Small intestine (tissue), 7 donors: ENCODE data around the gene AIG1. TPM values are rescaled to one million over a fixed set of nuclear protein-coding genes. Genes with fewer than 3 reads are reported as not detected.

Experiments
- DNase-seq, 2 donors: peaks; one replicate each; pipeline versions ENCODE4 v3.0.0 to v3.0.0-alpha.2; 2013
- FAIRE-seq: peaks from 2 replicates; lab custom pipeline; 2012; peaks lifted over from hg19 to GRCh38; lab: Jason Lieb, UNC
- H3K27ac ChIP-seq, 3 donors: one replicate each; pipeline ENCODE4 v1.5.1; 2013; ENCODE audit warnings: low read length in 2 of 3, mild to moderate bottlenecking in 2 of 3, control low read depth in 1 of 3, inconsistent platforms in 1 of 3, low read depth in 1 of 3, moderate library complexity in 1 of 3
- H3K27me3 ChIP-seq, 3 donors: one replicate each; pipeline ENCODE4 v1.6.1; 2013; ENCODE audit warnings: low read length in 3 of 3, inconsistent platforms in 1 of 3; ENCODE audit not compliant: control insufficient read depth in 3 of 3, insufficient read depth in 3 of 3
- H3K36me3 ChIP-seq, 3 donors: one replicate each; pipeline ENCODE4 v1.6.1; 2013; ENCODE audit warnings: low read length in 3 of 3, inconsistent platforms in 1 of 3, low read depth in 1 of 3, mild to moderate bottlenecking in 1 of 3, moderate library complexity in 1 of 3; ENCODE audit not compliant: control insufficient read depth in 3 of 3, insufficient read depth in 2 of 3
- H3K4me1 ChIP-seq, 3 donors: one replicate each; pipeline ENCODE4 v1.6.1; 2013; ENCODE audit warnings: low read length in 2 of 3, inconsistent platforms in 1 of 3, low read depth in 1 of 3, mild to moderate bottlenecking in 1 of 3, moderate library complexity in 1 of 3; ENCODE audit not compliant: control insufficient read depth in 3 of 3, insufficient read depth in 2 of 3
- H3K4me3 ChIP-seq, 3 donors: one replicate each; pipeline ENCODE4 v1.5.1; 2013; ENCODE audit warnings: low read length in 3 of 3, control low read depth in 1 of 3, inconsistent platforms in 1 of 3, low read depth in 1 of 3, mild to moderate bottlenecking in 1 of 3, moderate library complexity in 1 of 3
- H3K9me3 ChIP-seq, 2 donors: one replicate each; pipeline ENCODE4 v1.6.1; 2013; ENCODE audit warnings: low read depth in 1 of 2, low read length in 1 of 2; ENCODE audit not compliant: control insufficient read depth in 2 of 2, insufficient read depth in 1 of 2
- WGBS, 3 donors: extraction: QIAGEN DNeasy Blood & Tissue Kit; methylation state at CpG; one replicate each; pipeline ENCODE4 v1.1.7; 2013; 5-methylcytosine and 5-hydroxymethylcytosine counted together
- polyA plus RNA-seq, 4 donors: library from polyadenylated mRNA; stranded (reverse) in 3 of 4; unstranded in 1 of 4; fragments of 200-250 nt in 3 of 4; fragments of 120-200 nt in 1 of 4; gene quantifications; one replicate each; pipeline versions ENCODE4 v1.2.1 to v1.2.3, GENCODE V29; 2013
- donor health status: healthy with polysubstance abuse.
- donor health status: control.
- donor health status: control.
- donor health status: Bipolar disorder and iron deficiency.
- donor health status: healthy.

Gene AIG1
- polyA plus RNA-seq, 4 donors, result 56.6 to 244 (median 79.0) TPM

DNA sequence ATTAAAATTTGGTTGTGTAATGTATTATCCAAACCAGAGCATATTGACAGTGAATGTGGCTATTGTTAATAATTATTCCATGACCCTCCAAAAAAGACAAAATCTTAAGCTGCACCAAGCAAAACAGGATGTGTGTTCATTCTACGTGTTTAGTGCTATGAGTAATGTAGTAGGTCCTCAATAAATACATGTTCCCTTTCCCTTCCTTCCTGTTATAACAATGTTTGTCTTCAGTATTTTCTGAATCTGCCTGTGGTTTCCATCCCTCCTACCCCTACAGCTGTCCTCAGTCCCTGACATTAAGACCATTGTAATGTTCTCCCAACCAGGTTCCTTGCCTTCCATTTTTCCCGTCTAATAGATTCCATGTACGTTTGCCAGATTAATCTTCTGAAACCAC is 163.8 kb downstream of the AIG1 start:
- Histone ChIP-seq H3K27me3 (no peaks in the 10 kb centered on the region), H3K9me3 (peaks cover 0 to 2% of the 10 kb centered on the region in 2 donors), H3K36me3 (peaks cover 0 to 10% (median 0%) of the 10 kb centered on the region in 3 donors), H3K4me1 (peaks cover 2 to 10% (median 3%) of the 10 kb centered on the region in 3 donors), H3K4me3 (no peak overlapping the region), H3K27ac (peak overlapping the region in 1 of 3 donors; percentile 83)
- WGBS, 3 donors, result 87 to 93% (median 90%) methylated on average over 3 of the region's 3 CpGs
- FAIRE-seq (no peak), DNase-seq (no peak)

DNA sequence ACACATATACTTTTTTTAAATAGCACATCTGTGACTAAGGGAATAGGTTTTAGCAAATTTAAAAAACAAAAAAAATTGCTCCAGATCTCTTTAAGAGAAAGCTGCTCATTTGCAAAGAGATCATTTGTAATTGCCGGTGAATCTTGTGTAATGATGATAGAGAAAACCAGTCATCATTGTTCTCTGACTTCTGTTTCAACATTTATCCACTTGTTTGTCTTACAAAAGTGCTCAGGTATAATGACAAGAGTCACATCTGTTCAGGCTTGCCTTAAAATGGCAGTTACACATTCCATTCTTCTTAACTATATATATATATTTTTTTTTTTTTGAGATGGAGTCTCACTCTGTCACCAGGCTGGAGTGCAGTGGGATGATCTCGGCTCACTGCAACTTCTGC is 165.2 kb downstream of the AIG1 start:
- FAIRE-seq (no peak), DNase-seq (no peak)
- Histone ChIP-seq H3K9me3 (peaks cover 0 to 2% of the 10 kb centered on the region in 2 donors), H3K27ac (no peak overlapping the region), H3K4me3 (no peak overlapping the region), H3K36me3 (peaks cover 0 to 6% (median 0%) of the 10 kb centered on the region in 3 donors), H3K4me1 (peaks cover 2 to 10% (median 3%) of the 10 kb centered on the region in 3 donors), H3K27me3 (no peaks in the 10 kb centered on the region)
- WGBS, 3 donors, result 93 to 97% (median 93%) methylated on average over 2 of the region's 2 CpGs

DNA sequence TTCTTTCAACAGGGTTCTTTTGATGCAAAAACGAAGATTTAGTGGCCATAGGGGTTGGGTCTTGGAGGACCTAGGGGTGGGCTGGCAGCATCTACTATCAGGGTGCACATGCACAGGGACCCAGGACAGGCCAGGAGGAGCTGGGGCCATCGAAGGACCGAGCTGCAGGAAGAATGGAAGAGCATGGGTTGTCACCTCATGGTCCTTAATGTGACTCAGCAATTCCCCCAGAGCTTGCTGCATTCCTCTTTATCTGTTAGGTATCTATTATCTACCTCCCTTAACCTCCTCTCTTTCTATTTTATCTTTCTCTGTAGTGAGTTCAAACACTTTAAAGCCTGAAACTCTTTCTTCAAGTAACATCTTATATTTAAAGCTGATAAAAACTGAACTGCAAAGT is 167.0 kb downstream of the AIG1 start:
- 86 to 90% (median 90%) methylated on average over 3 of the region's 3 CpGs for WGBS, 3 donors
- FAIRE-seq (no peak), DNase-seq (no peak)
- peaks cover 2 to 10% (median 3%) of the 10 kb centered on the region in 3 donors for H3K4me1 ChIP-seq
- H3K4me3 ChIP-seq, result no peak overlapping the region
- peaks cover 0 to 2% of the 10 kb centered on the region in 2 donors for H3K9me3 ChIP-seq
- H3K27me3 ChIP-seq, result no peaks in the 10 kb centered on the region
- no peak overlapping the region for H3K27ac ChIP-seq
- H3K36me3 ChIP-seq, result peaks cover 0 to 6% (median 0%) of the 10 kb centered on the region in 3 donors

DNA sequence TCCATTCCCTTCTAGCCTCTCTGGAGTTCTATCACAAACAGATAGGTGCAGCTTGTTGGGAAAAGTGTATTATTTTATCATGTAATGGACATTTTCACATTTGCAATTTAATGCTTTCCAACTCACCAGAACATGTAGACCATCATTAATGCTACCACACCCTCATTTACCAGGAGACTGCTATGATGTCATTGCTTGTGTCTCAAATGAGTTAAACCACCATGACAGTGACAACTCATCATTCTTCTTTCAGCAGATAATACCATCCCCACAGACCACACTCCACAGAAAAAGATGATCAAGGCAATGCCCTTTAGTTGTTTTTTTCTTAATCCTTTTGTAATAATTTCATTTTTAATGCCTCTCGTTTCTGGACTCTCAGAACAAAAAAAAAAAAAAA is 168.7 kb downstream of the AIG1 start:
- Histone ChIP-seq H3K27me3 (no peaks in the 10 kb centered on the region), H3K27ac (no peak overlapping the region), H3K4me1 (no peaks in the 10 kb centered on the region), H3K4me3 (no peak overlapping the region), H3K36me3 (peaks cover 0 to 11% (median 0%) of the 10 kb centered on the region in 3 donors), H3K9me3 (no peaks in the 10 kb centered on the region)
- no peak for FAIRE-seq
- WGBS, 3 donors, result 77 to 88% (median 82%) methylated on average over 1 of the region's 1 CpG
- no peak for DNase-seq

DNA sequence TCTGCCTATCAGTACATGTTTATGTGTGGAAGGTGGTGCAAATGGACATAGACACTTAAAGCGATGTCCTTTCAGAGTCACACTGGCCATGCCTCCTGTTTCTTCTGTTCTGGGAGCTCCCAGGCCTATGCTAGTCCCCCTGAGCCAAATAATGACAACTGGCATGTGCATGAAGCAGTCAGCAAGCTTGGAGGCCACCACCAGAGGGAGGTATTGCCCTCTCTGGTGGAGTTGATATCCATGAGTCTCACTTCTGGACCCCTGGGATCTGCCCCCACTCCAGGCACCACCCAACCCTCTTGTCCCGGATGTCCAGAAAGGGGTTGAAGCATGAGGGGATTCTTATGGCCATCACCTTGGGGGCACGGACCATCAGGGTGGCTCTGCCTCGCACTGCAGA is 172.2 kb downstream of the AIG1 start:
- Histone ChIP-seq H3K27me3 (no peaks in the 10 kb centered on the region), H3K4me3 (no peak overlapping the region), H3K27ac (no peak overlapping the region), H3K4me1 (no peaks in the 10 kb centered on the region), H3K36me3 (peaks cover 0 to 16% (median 0%) of the 10 kb centered on the region in 3 donors), H3K9me3 (no peaks in the 10 kb centered on the region)
- DNase-seq (peak; percentile 8 to 37), FAIRE-seq (no peak)
- 94 to 99% (median 99%) methylated on average over 4 of the region's 4 CpGs for WGBS, 3 donors

DNA sequence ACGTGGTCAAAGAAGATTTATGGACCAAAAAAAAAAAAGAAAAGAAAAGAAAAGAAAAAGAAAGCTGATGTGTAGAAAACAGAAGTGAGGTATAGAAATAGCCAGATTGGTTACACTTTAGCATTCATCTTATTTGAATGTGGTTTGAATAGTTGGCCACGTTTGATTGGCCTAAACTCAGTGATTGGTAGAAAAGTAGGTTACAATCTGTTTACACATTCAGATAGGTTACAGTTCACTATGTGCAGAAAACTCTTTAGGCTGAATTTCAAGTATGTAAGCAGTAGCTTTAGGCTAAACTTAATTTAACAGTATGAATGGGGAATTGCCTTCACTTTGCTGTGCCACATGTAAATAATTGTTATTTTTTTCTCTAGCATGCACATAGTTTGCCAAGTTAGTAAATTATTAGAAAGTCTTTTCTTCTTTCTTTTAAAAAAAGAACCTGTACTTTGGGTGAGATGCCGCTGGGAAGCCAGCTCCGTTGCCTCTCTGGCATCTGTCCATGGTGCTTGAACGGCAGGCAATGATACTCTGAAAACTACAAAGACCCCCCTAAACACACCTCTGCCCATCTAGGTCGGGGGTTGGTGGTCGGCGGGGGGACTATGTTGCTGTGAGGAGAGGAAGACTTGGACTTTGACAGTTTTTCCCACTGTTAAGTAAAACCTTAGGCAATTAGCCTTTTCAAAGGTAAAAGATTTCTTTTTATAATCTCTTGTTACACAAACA is 173.0 kb downstream of the AIG1 start:
- peak in 1 of 2 donors; percentile 10 for DNase-seq
- H3K36me3 ChIP-seq, result peaks cover 0 to 12% (median 0%) of the 10 kb centered on the region in 3 donors
- FAIRE-seq, result no peak
- no peaks in the 10 kb centered on the region for H3K27me3 ChIP-seq
- H3K4me3 ChIP-seq, result no peak overlapping the region
- H3K27ac ChIP-seq, result no peak overlapping the region
- 70 to 84% (median 71%) methylated on average over 8 of the region's 8 CpGs for WGBS, 3 donors
- H3K9me3 ChIP-seq, result no peaks in the 10 kb centered on the region
- H3K4me1 ChIP-seq, result no peaks in the 10 kb centered on the region

DNA sequence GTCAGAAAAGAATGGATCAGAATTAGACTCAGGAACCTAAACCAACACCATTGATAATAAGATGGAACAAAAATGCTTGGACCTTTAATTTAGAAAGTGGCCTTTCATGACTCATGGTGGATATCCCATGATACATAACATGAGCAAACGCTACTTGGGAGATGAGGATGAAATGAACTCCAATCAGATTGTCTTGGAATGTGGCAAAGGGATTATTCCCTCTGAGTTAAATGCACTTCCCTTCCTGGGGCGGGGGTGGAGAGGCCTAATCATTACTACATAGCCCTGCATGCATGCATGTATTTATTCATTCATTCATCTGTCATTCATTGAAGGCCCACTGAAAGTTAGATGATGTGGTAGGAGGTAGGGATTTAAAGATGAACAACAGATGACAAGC is 174.0 kb downstream of the AIG1 start:
- no peaks in the 10 kb centered on the region for H3K27me3 ChIP-seq
- H3K4me3 ChIP-seq, result no peak overlapping the region
- no peak for DNase-seq
- H3K36me3 ChIP-seq, result peaks cover 0 to 12% (median 0%) of the 10 kb centered on the region in 3 donors
- 94 to 95% (median 94%) methylated on average over 2 of the region's 2 CpGs for WGBS, 3 donors
- H3K9me3 ChIP-seq, result no peaks in the 10 kb centered on the region
- H3K4me1 ChIP-seq, result no peaks in the 10 kb centered on the region
- no peak overlapping the region for H3K27ac ChIP-seq
- FAIRE-seq, result no peak

DNA sequence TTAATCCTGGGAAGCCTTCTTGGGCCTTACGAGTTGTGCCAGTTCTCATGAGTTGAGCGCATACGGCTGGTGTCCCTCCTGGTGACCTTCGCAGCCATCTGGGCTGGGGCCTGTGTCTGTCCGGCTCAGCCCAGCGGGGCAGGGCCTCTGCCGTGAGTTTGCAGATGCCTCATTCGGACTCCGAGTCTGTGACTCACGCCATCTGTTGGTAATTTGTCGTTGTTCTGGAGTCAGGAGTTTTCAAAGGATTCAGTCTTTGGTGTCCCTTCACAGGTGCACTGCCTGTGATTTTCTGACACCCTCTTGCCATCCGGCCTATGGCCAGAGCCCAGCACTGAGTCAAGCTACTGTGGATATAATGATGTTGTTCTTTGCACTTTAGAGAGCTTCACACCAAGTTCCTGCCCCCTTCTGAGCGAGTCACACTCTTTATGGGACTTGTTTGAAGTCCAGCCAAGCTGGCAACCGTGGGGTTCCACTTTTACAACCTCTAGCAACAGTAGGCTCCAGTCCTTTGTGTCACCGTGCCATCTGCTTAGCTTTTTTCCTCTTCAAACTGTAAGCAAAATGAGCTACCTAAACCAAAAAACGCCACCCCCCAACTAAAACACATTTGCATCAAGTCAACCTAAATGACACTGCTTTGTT is 175.6 kb downstream of the AIG1 start:
- FAIRE-seq (no peak), DNase-seq (peak in 1 of 2 donors; percentile 6)
- Histone ChIP-seq H3K36me3 (peaks cover 0 to 12% (median 0%) of the 10 kb centered on the region in 3 donors), H3K4me1 (no peaks in the 10 kb centered on the region), H3K27me3 (no peaks in the 10 kb centered on the region), H3K27ac (no peak overlapping the region), H3K9me3 (no peaks in the 10 kb centered on the region), H3K4me3 (no peak overlapping the region)
- WGBS, 3 donors, result 80 to 85% (median 81%) methylated on average over 16 of the region's 16 CpGs
